Activated naive CD4-positive, alpha-beta T cell treated with anti-CD3 and anti-CD28 coated beads, Interleukin-2, amount 10 ng/mL, durations not matched to agents 7 days and 5 days (primary cell): ENCODE results near the gene LOXL3.
A peak's percentile ranks its signal among the peaks of the same experiment; 100 is the strongest.
"Not testable (repeated sequence)": the region's sequence is repeated elsewhere in the genome, so short reads cannot be mapped to it uniquely, and the experiment has no call there.

ENCODE experiments used
- CTCF ChIA-PET: fragments of 350-600 bp; sonication (Branson Sonifier 250); formaldehyde crosslinking; loops from one replicate; lab custom pipeline; 2021; ENCODE audit warnings: antibody characterized with exemption; lab: Charles Lee
- DNase-seq: peaks from one replicate; pipeline ENCODE4 v3.0.0-alpha.2; 2020
- H3K27ac Mint-ChIP-seq: one replicate; pipeline ENCODE4 v1.8.0; 2021; ENCODE audit warnings: mild to moderate bottlenecking, moderate library complexity, mixed read lengths
- H3K27me3 Mint-ChIP-seq: one replicate; pipeline ENCODE4 v1.8.0; 2021; ENCODE audit warnings: mild to moderate bottlenecking, mixed read lengths
- H3K36me3 Mint-ChIP-seq: one replicate; pipeline ENCODE4 v1.8.0; 2021; ENCODE audit warnings: mixed read lengths
- H3K4me1 Mint-ChIP-seq: one replicate; pipeline ENCODE4 v1.8.0; 2021; ENCODE audit warnings: mixed read lengths
- H3K4me3 Mint-ChIP-seq: one replicate; pipeline ENCODE4 v1.8.0; 2021; ENCODE audit warnings: mild to moderate bottlenecking, moderate library complexity, mixed read lengths
- H3K9me3 Mint-ChIP-seq: one replicate; pipeline ENCODE4 v1.8.0; 2021; ENCODE audit warnings: mixed read lengths

The LOXL3 gene

DNA sequence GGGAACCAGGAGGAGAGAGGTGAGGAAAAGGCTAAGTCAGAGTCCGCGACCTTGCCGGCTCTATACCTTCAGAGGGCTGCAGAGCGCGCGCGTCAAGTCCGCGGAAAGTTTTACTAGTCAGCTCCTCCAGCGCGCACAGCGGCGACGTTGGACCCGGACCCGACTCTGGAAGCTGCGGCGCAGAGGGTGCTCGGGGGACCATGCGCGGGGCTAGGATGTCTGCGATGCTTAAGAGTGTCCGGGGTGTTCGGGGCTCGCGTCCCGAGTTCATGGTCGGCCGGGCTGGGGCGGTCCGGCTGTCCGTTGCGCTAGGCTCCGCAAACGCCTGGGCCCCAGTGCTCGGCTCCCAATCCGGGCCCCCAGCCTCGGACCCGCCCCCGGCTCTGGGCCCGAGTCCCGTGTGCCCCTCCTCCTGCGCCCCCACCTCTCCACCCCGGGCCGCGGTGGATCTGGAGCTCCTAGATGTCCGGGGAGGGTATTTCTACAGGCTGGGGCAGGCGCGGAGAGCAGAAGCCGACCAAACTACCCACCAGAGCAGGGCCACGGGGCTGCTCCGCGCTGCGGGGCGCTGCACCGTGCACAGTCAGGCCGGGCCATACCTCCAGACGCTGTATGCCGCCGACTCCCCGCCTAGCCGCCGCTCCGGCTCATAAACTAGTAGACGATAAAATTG is 54.3 kb downstream of the LOXL3 start, which contains the start of gene LBX2:
Gene LBX2 (minus strand): TSS at position 337 of the 673 bp plus-strand sequence. CDS start 66 bp downstream, at position 271.
- peak within 1 kb of the TSS; percentile 83 for H3K4me3 Mint-ChIP-seq
- CTCF ChIA-PET: interaction anchor here (1.6 to 2.6 kb wide), 2 partner anchors 33 to 92 kb away, joined by 3 to 11 read pairs; no protein-coding TSS in a partner anchor
- no peaks in the 10 kb centered on the region for H3K9me3 Mint-ChIP-seq
- H3K4me1 Mint-ChIP-seq: peaks cover 48% of the 10 kb centered on the region
- H3K27ac Mint-ChIP-seq: no peak within 1 kb of the TSS
- peak; percentile 52 for DNase-seq
- peaks cover 86% of the 10 kb centered on the region for H3K27me3 Mint-ChIP-seq
- H3K36me3 Mint-ChIP-seq: peaks cover 14% of the 10 kb centered on the region

DNA sequence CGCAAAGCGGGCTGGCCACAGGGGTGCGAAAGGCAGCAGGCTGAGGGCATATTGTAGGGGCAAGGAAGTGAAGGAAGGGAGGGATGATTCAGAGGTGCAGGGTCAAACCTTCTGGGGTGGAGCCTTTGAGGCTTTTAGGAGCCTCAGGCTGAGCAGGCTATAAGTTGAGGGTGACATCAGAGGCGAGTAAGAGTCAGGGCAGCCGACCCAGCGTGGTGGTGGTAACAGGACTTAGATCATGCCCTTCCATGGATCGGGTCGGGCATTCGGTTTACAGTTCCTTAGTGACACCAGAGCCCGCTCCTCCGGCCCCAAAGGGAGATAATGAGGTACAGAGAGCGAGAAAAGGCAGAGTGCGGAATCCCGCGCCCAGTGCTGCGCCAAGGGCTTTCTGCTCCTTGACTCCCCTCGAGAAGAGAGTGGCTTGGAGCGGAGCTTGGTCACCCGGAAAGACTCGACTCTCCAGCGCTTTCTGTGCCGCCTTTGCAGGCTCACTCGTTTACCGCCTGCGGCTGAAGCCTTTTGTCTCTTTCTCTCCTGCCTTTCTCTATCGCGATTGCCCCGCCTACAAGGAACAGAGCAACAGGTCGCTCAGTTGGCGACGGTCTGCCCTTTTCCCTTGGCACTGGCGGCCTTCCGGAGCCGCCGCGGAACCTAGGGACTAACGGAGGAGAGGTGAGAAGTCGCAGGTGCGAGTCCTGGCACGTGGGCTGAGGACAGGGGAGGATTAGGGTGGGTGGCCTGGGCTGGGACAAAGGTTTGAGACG is 55.1 kb downstream of the LOXL3 start:
- Mint-ChIP-seq H3K4me3 (peak overlapping the region; percentile 83), H3K27ac (no peak overlapping the region), H3K36me3 (peaks cover 19% of the 10 kb centered on the region), H3K9me3 (no peaks in the 10 kb centered on the region), H3K27me3 (peaks cover 79% of the 10 kb centered on the region), H3K4me1 (peaks cover 41% of the 10 kb centered on the region)
- DNase-seq: peak; percentile 49
- CTCF ChIA-PET: no interaction called here

DNA sequence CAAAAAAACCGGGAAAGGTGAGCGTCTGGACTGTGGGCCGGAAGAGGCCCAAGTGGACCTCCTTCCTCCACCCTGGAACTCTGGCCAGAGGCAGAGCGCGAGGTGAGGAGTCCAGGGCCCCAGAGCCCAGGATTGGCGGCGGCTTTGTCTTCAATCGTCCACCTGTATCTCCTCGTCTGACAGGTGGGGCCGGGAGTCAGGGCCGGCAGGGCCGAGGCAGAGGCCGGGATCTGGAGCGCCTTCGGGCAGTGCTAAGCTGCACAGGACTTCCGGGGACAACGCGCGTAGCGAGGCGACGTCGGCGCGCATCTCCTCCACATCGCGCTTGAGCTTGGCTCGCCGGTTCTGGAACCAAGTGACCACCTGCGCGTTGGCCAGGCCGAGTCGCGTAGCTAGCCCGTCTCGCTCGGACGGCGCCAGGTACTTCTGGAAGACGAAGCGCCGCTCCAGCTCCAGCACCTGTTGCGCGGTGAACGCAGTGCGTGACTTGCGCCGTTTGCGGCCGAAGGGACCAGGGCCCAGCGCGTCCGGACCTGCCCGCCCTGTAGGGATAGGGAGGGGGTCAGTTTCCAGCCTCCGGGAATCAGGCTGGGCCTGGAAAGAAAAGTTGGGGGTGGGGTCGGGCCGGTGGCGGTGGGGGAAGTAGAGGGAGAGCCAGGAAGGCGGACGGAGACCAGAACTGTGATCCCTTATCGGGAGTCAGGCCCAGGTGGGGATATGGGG is 55.8 kb downstream of the LOXL3 start:
- DNase-seq: peak; percentile 49
- CTCF ChIA-PET: interaction anchor here (0.6 kb wide), 1 partner anchor 17 kb away, joined by 3 read pairs; no protein-coding TSS in a partner anchor
- Mint-ChIP-seq H3K9me3 (no peaks in the 10 kb centered on the region), H3K4me3 (peak overlapping the region; percentile 83), H3K4me1 (peaks cover 34% of the 10 kb centered on the region), H3K27me3 (peaks cover 71% of the 10 kb centered on the region), H3K36me3 (peaks cover 21% of the 10 kb centered on the region), H3K27ac (no peak overlapping the region)

DNA sequence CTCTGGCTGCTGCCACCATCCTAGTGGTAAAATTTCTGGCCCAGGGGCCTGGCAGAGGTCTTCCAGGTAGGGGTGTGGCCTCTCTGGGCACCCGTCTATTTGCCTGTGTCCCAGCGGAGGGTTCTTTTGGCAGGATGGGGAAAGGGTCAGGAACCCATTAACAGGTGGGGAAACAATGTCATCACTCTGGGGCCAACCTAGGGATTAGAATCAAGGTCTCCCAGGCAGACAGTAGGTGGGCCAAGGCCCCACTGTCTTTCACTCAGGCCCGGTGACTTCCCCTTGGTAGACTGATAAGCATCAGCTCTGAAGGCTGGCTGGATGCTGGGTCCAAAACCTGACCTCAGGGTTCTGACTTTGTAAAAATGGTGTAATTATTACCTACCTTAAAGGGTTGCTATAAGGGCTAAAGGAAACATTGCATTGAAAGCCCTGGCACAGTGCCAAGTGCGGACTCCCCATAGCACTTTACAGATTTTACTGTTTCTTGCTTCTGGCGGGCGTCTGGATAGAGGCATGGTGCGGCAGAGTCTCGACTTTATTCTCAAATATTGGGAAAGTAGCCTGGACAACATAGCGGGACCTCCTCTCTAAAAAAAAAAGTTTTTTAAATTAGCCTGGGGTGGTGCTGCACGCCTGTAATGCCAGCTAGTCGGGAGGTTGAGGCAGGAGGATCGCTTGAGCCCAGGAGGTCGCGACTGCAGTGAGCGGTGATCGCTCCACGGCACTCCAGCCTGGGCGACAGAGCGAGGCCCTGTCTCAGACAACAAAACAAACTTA is 56.6 kb downstream of the LOXL3 start:
- peaks cover 28% of the 10 kb centered on the region for H3K4me1 Mint-ChIP-seq
- peaks cover 64% of the 10 kb centered on the region for H3K27me3 Mint-ChIP-seq
- H3K9me3 Mint-ChIP-seq: no peaks in the 10 kb centered on the region
- peaks cover 23% of the 10 kb centered on the region for H3K36me3 Mint-ChIP-seq
- no peak overlapping the region for H3K27ac Mint-ChIP-seq
- CTCF ChIA-PET: interaction anchor here (0.6 to 1.0 kb wide), 2 partner anchors 7 to 17 kb away, joined by 3 read pairs; no protein-coding TSS in a partner anchor
- no peak for DNase-seq
- H3K4me3 Mint-ChIP-seq: peak overlapping the region; percentile 83

DNA sequence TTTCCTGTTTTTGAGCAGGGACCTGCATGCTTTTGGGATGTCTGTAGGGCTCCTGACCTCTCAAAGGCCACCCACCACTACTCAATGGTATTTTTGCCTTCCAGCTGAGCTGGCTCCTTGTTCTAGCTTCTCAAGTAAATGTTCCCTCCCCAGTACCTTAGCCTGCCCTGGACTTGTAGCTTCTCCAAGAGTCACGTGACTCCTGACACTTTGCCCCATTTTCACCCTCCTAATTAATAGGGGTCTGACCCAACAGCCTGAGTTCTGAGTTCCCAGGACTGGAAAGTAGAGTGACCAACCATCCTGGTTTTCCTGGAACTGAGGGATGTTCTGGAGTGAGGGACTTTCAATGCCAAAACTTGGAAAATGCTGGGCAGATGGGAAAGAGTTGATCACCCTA is 58.3 kb downstream of the LOXL3 start:
- Mint-ChIP-seq H3K27ac (no peak overlapping the region), H3K27me3 (peaks cover 46% of the 10 kb centered on the region), H3K4me3 (no peak overlapping the region), H3K36me3 (peaks cover 29% of the 10 kb centered on the region), H3K4me1 (peaks cover 20% of the 10 kb centered on the region), H3K9me3 (no peaks in the 10 kb centered on the region)
- CTCF ChIA-PET: no interaction called here
- no peak for DNase-seq

DNA sequence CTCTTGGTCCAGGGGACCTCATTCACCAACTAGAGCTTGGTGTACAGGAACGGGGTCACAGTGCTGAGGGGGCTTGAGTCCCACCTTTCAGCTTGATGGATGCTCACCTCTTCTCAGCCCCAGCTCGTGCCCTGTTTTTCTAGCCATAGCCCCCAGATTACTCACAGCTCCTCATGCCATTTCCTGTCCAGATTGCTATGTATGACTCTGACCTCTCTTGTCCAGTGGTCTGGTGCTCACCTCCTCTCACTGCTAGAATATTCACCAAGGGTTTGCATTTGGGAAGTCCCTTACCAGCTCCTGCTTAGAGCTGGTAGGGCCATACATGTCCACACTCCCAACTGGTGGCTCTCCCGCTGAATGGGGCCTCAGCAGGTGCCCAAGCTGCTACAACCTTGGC is 60.2 kb downstream of the LOXL3 start:
- DNase-seq: no peak
- H3K4me3 Mint-ChIP-seq: no peak overlapping the region
- no peaks in the 10 kb centered on the region for H3K9me3 Mint-ChIP-seq
- H3K36me3 Mint-ChIP-seq: peaks cover 39% of the 10 kb centered on the region
- H3K4me1 Mint-ChIP-seq: peaks cover 12% of the 10 kb centered on the region
- no peak overlapping the region for H3K27ac Mint-ChIP-seq
- CTCF ChIA-PET: interaction anchor here (0.7 to 1.4 kb wide), 2 partner anchors 14 to 37 kb away, joined by 4 read pairs; partner anchors contain the start of genes HTRA2 and PCGF1
- H3K27me3 Mint-ChIP-seq: peaks cover 27% of the 10 kb centered on the region

DNA sequence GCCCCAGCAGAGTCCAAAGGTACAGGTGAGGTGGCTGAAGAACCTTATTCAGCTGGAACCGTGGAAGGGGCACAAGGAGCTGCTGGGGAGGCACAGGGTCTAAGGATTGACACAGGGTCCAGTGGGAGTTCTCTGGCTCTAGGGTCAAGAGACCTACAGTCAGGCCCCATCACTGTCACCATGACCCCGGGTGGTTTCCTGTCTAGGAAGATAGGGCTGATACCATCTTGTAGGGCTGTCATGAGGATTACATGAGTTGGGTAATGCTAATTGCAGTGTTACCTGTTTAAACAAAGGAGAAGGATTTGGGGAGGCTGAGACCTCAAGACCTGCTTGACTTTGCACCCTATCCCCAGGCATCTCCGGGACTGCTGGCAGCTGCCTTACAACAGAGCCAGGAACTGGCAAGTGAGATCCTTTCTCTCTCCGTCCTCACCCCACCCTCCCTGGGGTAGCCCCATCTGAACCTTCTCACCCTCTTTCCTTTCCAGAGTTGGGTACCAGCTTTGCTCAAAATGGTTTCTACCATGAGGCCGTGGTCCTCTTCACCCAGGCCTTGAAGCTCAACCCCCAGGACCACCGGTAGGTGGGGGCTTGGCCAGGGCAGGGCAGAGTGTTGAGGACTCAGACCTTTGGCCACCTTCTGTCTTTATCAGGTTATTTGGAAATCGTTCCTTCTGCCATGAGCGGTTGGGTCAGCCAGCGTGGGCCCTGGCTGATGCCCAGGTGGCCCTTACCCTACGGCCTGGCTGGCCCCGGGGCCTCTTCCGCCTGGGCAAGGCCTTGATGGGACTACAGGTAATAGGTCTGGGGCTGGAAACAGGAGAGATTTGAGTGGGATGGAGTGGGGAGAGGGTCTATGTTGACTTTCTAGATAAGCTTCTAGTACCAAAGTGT is 61.8 kb downstream of the LOXL3 start:
- Mint-ChIP-seq H3K27me3 (peaks cover 11% of the 10 kb centered on the region), H3K4me1 (peaks cover 1% of the 10 kb centered on the region), H3K4me3 (no peak overlapping the region), H3K27ac (no peak overlapping the region), H3K36me3 (peaks cover 40% of the 10 kb centered on the region), H3K9me3 (no peaks in the 10 kb centered on the region)
- DNase-seq: no peak
- CTCF ChIA-PET: interaction anchor here (1.0 to 1.3 kb wide), 2 partner anchors 9 to 12 kb away, joined by 3 to 4 read pairs; partner anchors contain the start of genes CCDC142 and TTC31

DNA sequence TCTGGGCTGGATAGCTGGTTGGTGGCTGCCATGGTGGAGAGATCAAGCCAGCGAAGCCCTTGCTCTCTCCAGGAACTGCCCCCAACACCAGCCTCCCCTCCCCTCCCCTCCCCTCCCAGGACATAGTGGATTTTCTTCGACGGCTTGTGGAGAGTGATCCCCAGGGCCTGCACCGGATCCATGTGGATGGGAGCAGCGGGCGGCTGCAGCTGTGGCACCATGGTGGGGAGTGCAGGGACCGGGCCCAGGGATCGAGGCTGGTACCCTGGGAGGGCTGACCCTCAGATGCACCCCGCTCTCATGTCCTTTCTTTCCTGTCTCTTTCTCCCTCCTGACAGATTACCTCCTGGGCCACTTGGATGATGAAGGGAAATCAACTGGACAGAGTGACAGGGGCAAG is 63.8 kb downstream of the LOXL3 start:
- CTCF ChIA-PET: interaction anchor here (1.4 kb wide), 1 partner anchor 42 kb away, joined by 3 read pairs; no protein-coding TSS in a partner anchor
- no peaks in the 10 kb centered on the region for H3K27me3 Mint-ChIP-seq
- no peak overlapping the region for H3K27ac Mint-ChIP-seq
- no peak overlapping the region for H3K4me3 Mint-ChIP-seq
- DNase-seq: no peak
- peaks cover 50% of the 10 kb centered on the region for H3K36me3 Mint-ChIP-seq
- H3K9me3 Mint-ChIP-seq: no peaks in the 10 kb centered on the region
- peaks cover 9% of the 10 kb centered on the region for H3K4me1 Mint-ChIP-seq

DNA sequence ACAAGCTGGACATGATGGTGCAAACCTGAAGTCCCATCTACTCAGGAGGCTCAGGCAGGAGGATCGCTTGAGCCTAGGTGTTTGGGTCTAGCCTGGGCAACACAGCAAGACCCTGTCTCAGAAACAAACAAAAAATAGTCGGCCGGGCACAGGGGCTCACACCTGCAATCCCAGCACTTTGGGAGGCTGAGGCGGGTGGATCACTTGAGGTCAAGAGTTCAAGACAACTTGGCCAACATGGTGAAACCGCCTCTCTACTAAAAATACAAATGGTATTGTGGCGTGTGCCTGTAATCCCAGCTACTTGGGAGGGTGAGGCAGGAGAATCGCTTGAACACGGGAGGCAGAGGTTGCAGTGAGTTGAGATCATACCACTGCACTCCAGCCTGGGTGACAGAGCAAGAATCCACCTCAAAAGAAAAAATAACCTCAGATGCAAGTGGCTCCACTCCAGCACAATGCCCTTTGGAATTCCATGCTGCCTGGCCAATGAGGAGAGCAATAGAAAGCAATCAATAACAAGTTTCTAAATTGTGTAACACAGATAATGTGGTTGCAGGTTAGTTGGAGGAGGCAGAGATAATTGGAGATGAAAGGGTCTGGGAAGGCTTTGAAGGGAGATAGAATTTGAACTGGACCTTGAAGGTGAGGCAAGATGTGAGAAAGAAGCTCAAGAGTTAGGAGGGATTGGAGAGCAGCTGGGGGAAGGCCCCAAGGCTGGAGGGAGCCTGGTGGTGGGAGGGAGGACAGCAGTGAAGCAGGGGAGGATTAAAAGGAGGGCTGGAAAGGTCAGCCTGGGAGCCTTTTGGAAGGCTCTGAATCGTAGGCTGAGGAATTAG is 64.9 kb downstream of the LOXL3 start:
- CTCF ChIA-PET: interaction anchor here (1.4 kb wide), 1 partner anchor 43 kb away, joined by 3 read pairs; no protein-coding TSS in a partner anchor
- no peak for DNase-seq
- H3K4me3 Mint-ChIP-seq: no peak overlapping the region
- peaks cover 13% of the 10 kb centered on the region for H3K4me1 Mint-ChIP-seq
- H3K27me3 Mint-ChIP-seq: no peaks in the 10 kb centered on the region
- H3K9me3 Mint-ChIP-seq: no peaks in the 10 kb centered on the region
- H3K36me3 Mint-ChIP-seq: peaks cover 45% of the 10 kb centered on the region
- peak overlapping the region; percentile 40 for H3K27ac Mint-ChIP-seq

DNA sequence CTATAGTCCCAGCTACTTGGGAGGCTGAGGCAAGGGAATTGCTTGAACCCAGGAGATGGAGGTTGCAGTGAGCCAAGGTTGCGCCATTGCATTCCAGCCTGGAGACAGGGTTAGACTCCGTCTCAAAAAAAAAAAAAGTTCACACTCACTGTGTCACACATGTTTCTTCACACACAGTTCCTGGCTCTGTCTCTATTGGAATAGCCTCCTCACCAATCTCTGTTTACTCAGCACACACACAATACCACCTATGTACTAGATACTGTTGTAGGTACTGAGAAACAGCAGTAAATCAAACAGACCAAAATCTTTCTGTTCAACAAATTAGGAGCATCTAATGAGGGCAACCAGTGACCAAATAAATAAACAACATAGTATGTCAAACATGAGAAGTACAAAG is 67.6 kb downstream of the LOXL3 start:
- peaks cover 32% of the 10 kb centered on the region for H3K4me1 Mint-ChIP-seq
- H3K36me3 Mint-ChIP-seq: peaks cover 32% of the 10 kb centered on the region
- no peak for DNase-seq
- H3K27ac Mint-ChIP-seq: no peak overlapping the region
- H3K4me3 Mint-ChIP-seq: no peak overlapping the region
- no peaks in the 10 kb centered on the region for H3K9me3 Mint-ChIP-seq
- no peaks in the 10 kb centered on the region for H3K27me3 Mint-ChIP-seq
- CTCF ChIA-PET: interaction anchor here (6.1 kb wide), 1 partner anchor 102 kb away, joined by 81 read pairs; no protein-coding TSS in a partner anchor

DNA sequence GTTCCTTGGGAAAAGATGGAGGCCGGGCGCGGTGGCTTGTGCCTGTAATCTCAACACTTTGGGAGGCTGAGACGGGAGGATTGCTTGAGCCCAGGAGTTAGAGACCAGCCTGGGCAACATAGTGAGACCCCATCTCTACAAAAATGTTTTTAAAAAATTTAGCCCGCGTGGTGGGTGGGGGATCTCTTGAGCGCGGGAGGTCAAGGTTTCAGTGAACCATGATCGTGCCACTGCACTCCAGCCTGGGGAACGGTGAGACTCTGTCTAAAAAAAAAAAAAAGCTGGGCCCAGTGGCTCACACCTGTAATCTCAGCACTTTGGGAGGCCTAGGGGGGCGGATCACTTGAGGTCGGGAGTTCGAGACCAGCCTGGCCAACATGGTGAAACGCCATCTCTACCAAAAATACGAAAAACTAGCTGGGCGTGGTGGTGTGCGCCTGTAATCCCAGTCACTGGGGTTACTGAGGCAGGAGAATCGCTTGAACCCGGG is 70.0 kb downstream of the LOXL3 start:
- peak overlapping the region; percentile 100 for H3K4me3 Mint-ChIP-seq
- not testable (repeated sequence) for H3K27me3 Mint-ChIP-seq, H3K9me3 Mint-ChIP-seq, DNase-seq
- CTCF ChIA-PET: interaction anchor here (0.9 to 6.1 kb wide), 9 partner anchors 9 to 104 kb away, joined by 3 to 86 read pairs (median 6); partner anchors contain the start of genes AUP1, HTRA2, INO80B and MRPL53
- peaks cover 37% of the 10 kb centered on the region for H3K36me3 Mint-ChIP-seq
- peaks cover 51% of the 10 kb centered on the region for H3K4me1 Mint-ChIP-seq
- H3K27ac Mint-ChIP-seq: peak overlapping the region; percentile 98
